ENCODE results near the gene OVCH1. TPM values are rescaled to one million over a fixed set of nuclear protein-coding genes. Genes with fewer than 3 reads are reported as not detected.

OVCH1 gene
- total and polyA plus RNA-seq, 10 of the 15 experiments (the other 5 are each of a cell fraction or from before 2014, with no cell fraction given): 0.15 TPM; not detected in 9

GRCh38 chr12:29510591-29511185 lies 13.2 kb upstream of the OVCH1 start:
- no peaks in the 10 kb centered on the region for H4K20me1 ChIP-seq (ENCODE audit: control insufficient read depth, insufficient read depth)
- SMC1A ChIA-PET (ENCODE audit: uncharacterized antibody, unreplicated experiment): interaction anchor here (0.5 to 3.7 kb wide), 8 partner anchors 8 to 202 kb away, joined by 3 to 16 read pairs (median 3); no protein-coding TSS in a partner anchor
- H3K9me3 ChIP-seq (replicated peaks; ENCODE audit: control insufficient read depth, insufficient read depth, low read length): no peaks in the 10 kb centered on the region
- H3K9ac ChIP-seq (ENCODE audit: control insufficient read depth, insufficient read depth, low read length): no peak overlapping the region
- no peak for FAIRE-seq
- no peak for ATAC-seq
- H2AFZ ChIP-seq (ENCODE audit: control insufficient read depth, low read depth, low read length): no peak overlapping the region
- no peak overlapping the region for H3K27ac ChIP-seq (ENCODE audit: control insufficient read depth, insufficient read depth)
- in situ Hi-C loops (cut with MboI) (no loop called here), intact Hi-C loops (cut with micrococcal nuclease; ENCODE audit: unreplicated experiment) (no loop called here)
- 23% methylated on average over 6 of the region's 6 CpGs for WGBS (ENCODE audit: insufficient coverage, insufficient replicate concordance, low lambda C conversion rate, missing lambda C conversion rate)
- CTCF ChIA-PET: interaction anchor here (0.6 to 2.1 kb wide), 3 partner anchors 10 to 1027 kb away, joined by 3 to 18 read pairs (median 4); no protein-coding TSS in a partner anchor
- H3K4me1 ChIP-seq (ENCODE audit: control insufficient read depth, insufficient read depth, low read length): no peaks in the 10 kb centered on the region
- RAD21 ChIA-PET (ENCODE audit: unreplicated experiment): interaction anchor here (0.7 kb wide), 1 partner anchor 17 kb away, joined by 3 read pairs; no protein-coding TSS in a partner anchor
- POLR2A ChIA-PET: no interaction called here
- H3K79me2 ChIP-seq (ENCODE audit: control insufficient read depth, insufficient read depth, low read length): no peaks in the 10 kb centered on the region
- H3K4me2 ChIP-seq (ENCODE audit: control insufficient read depth, insufficient read depth): no peak overlapping the region
- DNase-seq (ENCODE audit: low read depth, low spot score): no peak
- no TSS peak for BruUV-seq (replicated peaks)
- no peak overlapping the region for H3K4me3 ChIP-seq
- H3K36me3 ChIP-seq (ENCODE audit: control insufficient read depth in 2 of 2, insufficient read depth in 2 of 2, low read length in 1 of 2): no peaks in the 10 kb centered on the region
- TF ChIP-seq STAT1 (conservative IDR thresholded peaks at IDR 0.05): no peak
- TF ChIP-seq BHLHE40 (IDR thresholded peaks at IDR 0.05; ENCODE audit: borderline replicate concordance in 1 of 2, low read depth in 2 of 2, low read length in 1 of 2): 0 out of 4 replicates have a peak, but pooled peaks of 1 of the 2 experiments have one; percentile 24
- H3K27me3 ChIP-seq (replicated peaks in 1 of 2; ENCODE audit: control insufficient read depth in 2 of 2, insufficient read depth in 2 of 2, low read length in 1 of 2): no peaks in the 10 kb centered on the region

- Histone ChIP-seq H3K9me3 (replicated peaks; ENCODE audit: control insufficient read depth, insufficient read depth, low read length) (no peaks in the 10 kb centered on the region), H3K79me2 (ENCODE audit: control insufficient read depth, insufficient read depth, low read length) (no peaks in the 10 kb centered on the region), H3K4me3 (no peak overlapping the region), H3K27me3 (replicated peaks in 1 of 2; ENCODE audit: control insufficient read depth in 2 of 2, insufficient read depth in 2 of 2, low read length in 1 of 2) (no peaks in the 10 kb centered on the region), H3K4me2 (ENCODE audit: control insufficient read depth, insufficient read depth) (no peak overlapping the region), H3K27ac (ENCODE audit: control insufficient read depth, insufficient read depth) (no peak overlapping the region), H3K9ac (ENCODE audit: control insufficient read depth, insufficient read depth, low read length) (no peak overlapping the region), H3K36me3 (ENCODE audit: control insufficient read depth in 2 of 2, insufficient read depth in 2 of 2, low read length in 1 of 2) (no peaks in the 10 kb centered on the region), H4K20me1 (ENCODE audit: control insufficient read depth, insufficient read depth) (no peaks in the 10 kb centered on the region), H3K4me1 (ENCODE audit: control insufficient read depth, insufficient read depth, low read length) (no peaks in the 10 kb centered on the region), H2AFZ (ENCODE audit: control insufficient read depth, low read depth, low read length) (no peak overlapping the region)
- POLR2A ChIA-PET: no interaction called here
- intact Hi-C loops (cut with micrococcal nuclease; ENCODE audit: unreplicated experiment) (no loop called here), in situ Hi-C loops (cut with MboI) (no loop called here)
- FAIRE-seq (no peak), DNase-seq (ENCODE audit: low read depth, low spot score) (no peak), ATAC-seq (no peak)
- BruUV-seq (replicated peaks): no TSS peak
- WGBS (ENCODE audit: insufficient coverage, insufficient replicate concordance, low lambda C conversion rate, missing lambda C conversion rate): 25% methylated on average over 1 of the region's 1 CpG
- RAD21 ChIA-PET (ENCODE audit: unreplicated experiment): no interaction called here
- TF ChIP-seq PML (IDR thresholded peaks at IDR 0.05; ENCODE audit: low read length): no peak
- no peak for TF ChIP-seq RUNX3 (IDR thresholded peaks at IDR 0.05; ENCODE audit: low read length)
- no peak for TF ChIP-seq CBX5 (IDR thresholded peaks at IDR 0.05; ENCODE audit: low read depth)
- no peak for TF ChIP-seq RBBP5 (conservative IDR thresholded peaks at IDR 0.05)
- no peak for TF ChIP-seq ZZZ3 (IDR thresholded peaks at IDR 0.05; ENCODE audit: control insufficient read depth, insufficient read length, low read depth)
- CTCF ChIA-PET: no interaction called here
- SMC1A ChIA-PET (ENCODE audit: uncharacterized antibody, unreplicated experiment): interaction anchor here (3.7 kb wide), 1 partner anchor 11 kb away, joined by 16 read pairs; no protein-coding TSS in a partner anchor
Measured at GRCh38 chr12:29509503-29509902, 12.0 kb upstream of the OVCH1 start.

All from GM12878 (cell line).